Right atrium auricular region (tissue), 2 donors: Measurements from ENCODE around the gene UPK2. TPM values are rescaled to one million over a fixed set of nuclear protein-coding genes. Genes with fewer than 3 reads are reported as not detected.
"Not testable (repeated sequence)": the region's sequence is repeated elsewhere in the genome, so short reads cannot be mapped to it uniquely, and the experiment has no call there.

Experiments
- DNase-seq: peaks from one replicate; pipeline ENCODE4 v3.0.0-alpha.2; 2019; ENCODE audit warnings: low spot score
- H3K27ac ChIP-seq, 2 donors: fragments of 200-600 bp; sonication (generic); 1 replicate in 1 of 2; 2 replicates in 1 of 2; pipeline ENCODE4 v1.5.1; 2016 to 2019
- H3K27me3 ChIP-seq, 2 donors: fragments of 200-600 bp; sonication (generic); one replicate each; pipeline versions ENCODE4 v1.5.1 to v1.6.0; 2017 to 2019
- H3K36me3 ChIP-seq: fragments of 200-600 bp; sonication (generic); one replicate; pipeline ENCODE4 v1.5.1; 2016
- H3K4me1 ChIP-seq, 2 donors: fragments of 200-600 bp; sonication (generic); one replicate each; pipeline versions ENCODE4 v1.5.1 to v1.6.0; 2017 to 2019
- H3K4me3 ChIP-seq, 2 donors: fragments of 200-600 bp; sonication (generic); 1 replicate in 1 of 2; 2 replicates in 1 of 2; pipeline ENCODE4 v1.5.1; 2017 to 2019; ENCODE audit warnings: mild to moderate bottlenecking in 1 of 2, moderate library complexity in 1 of 2
- H3K9me3 ChIP-seq, 2 donors: fragments of 200-600 bp; sonication (generic); one replicate each; pipeline ENCODE4 v1.5.1; 2019
- CTCF ChIP-seq, 2 donors: fragments of 200-600 bp; sonication (generic); IDR thresholded peaks; one replicate each; pipeline ENCODE4 v1.5.1; 2019; ENCODE audit warnings: antibody characterized with exemption in 2 of 2
- total RNA-seq, 2 donors: library from RNA; depleted of rRNA; stranded (reverse); fragments of >200 nt; gene quantifications; one replicate each; pipeline ENCODE4 v1.1.0, GENCODE V29; 2016

The UPK2 gene
- total RNA-seq, 2 donors from 2014 or later: not detected

GRCh38 chr11:118957549-118957948 is 1.5 kb downstream of the UPK2 start:
- no peak for TF ChIP-seq CTCF (IDR thresholded peaks at IDR 0.05)
- Histone ChIP-seq H3K36me3 (no peaks in the 10 kb centered on the region), H3K9me3 (no peaks in the 10 kb centered on the region), H3K27ac (no peak overlapping the region), H3K27me3 (no peaks in the 10 kb centered on the region), H3K4me3 (no peak overlapping the region), H3K4me1 (peaks cover 0 to 2% of the 10 kb centered on the region in 2 donors)
- no peak for DNase-seq

GRCh38 chr11:118957968-118958367 is 1.9 kb downstream of the UPK2 start:
- peaks cover 0 to 2% of the 10 kb centered on the region in 2 donors for H3K4me1 ChIP-seq
- no peaks in the 10 kb centered on the region for H3K27me3 ChIP-seq
- no peak overlapping the region for H3K27ac ChIP-seq
- TF ChIP-seq CTCF (IDR thresholded peaks at IDR 0.05): no peak
- no peaks in the 10 kb centered on the region for H3K9me3 ChIP-seq
- H3K4me3 ChIP-seq: no peak overlapping the region
- no peaks in the 10 kb centered on the region for H3K36me3 ChIP-seq
- no peak for DNase-seq

GRCh38 chr11:118958577-118958976 is 2.5 kb downstream of the UPK2 start:
- Histone ChIP-seq H3K27me3 (no peaks in the 10 kb centered on the region), H3K9me3 (no peaks in the 10 kb centered on the region), H3K27ac (no peak overlapping the region), H3K36me3 (no peaks in the 10 kb centered on the region), H3K4me1 (peaks cover 0 to 2% of the 10 kb centered on the region in 2 donors), H3K4me3 (no peak overlapping the region)
- TF ChIP-seq CTCF (IDR thresholded peaks at IDR 0.05): no peak
- no peak for DNase-seq

GRCh38 chr11:118961189-118961588 is 5.1 kb downstream of the UPK2 start:
- H3K9me3 ChIP-seq: no peaks in the 10 kb centered on the region
- H3K4me1 ChIP-seq: peaks cover 0 to 2% of the 10 kb centered on the region in 2 donors
- no peak overlapping the region for H3K4me3 ChIP-seq
- DNase-seq: no peak
- H3K27ac ChIP-seq: no peak overlapping the region
- H3K27me3 ChIP-seq: no peaks in the 10 kb centered on the region
- no peak for TF ChIP-seq CTCF (IDR thresholded peaks at IDR 0.05)
- H3K36me3 ChIP-seq: no peaks in the 10 kb centered on the region

GRCh38 chr11:118961591-118961990 is 5.5 kb downstream of the UPK2 start:
- DNase-seq: no peak
- no peaks in the 10 kb centered on the region for H3K27me3 ChIP-seq
- H3K4me3 ChIP-seq: no peak overlapping the region
- H3K27ac ChIP-seq: no peak overlapping the region
- no peaks in the 10 kb centered on the region for H3K9me3 ChIP-seq
- peaks cover 0 to 2% of the 10 kb centered on the region in 2 donors for H3K4me1 ChIP-seq
- no peaks in the 10 kb centered on the region for H3K36me3 ChIP-seq
- no peak for TF ChIP-seq CTCF (IDR thresholded peaks at IDR 0.05)

- H3K27me3 ChIP-seq: not testable (repeated sequence)
These were observed 13.4 kb downstream of the UPK2 start for GRCh38 chr11:118969508-118969907.

More at GRCh38 chr11:118969508-118969907, 13.4 kb downstream of the UPK2 start:
- not testable (repeated sequence) for DNase-seq, H3K9me3 ChIP-seq, H3K4me3 ChIP-seq, H3K27ac ChIP-seq, H3K36me3 ChIP-seq, H3K4me1 ChIP-seq
